ENCODE data around the gene SEC22B.
"Not testable (repeated sequence)": the region's sequence is repeated elsewhere in the genome, so short reads cannot be mapped to it uniquely, and the experiment has no call there.

Gene SEC22B

GRCh38 chr1:120176092-120176855 is at the start of gene SEC22B:
Gene SEC22B (minus strand): TSS chr1:120176520. CDS start chr1:120176381, 139 bp downstream.
- peak; percentile 93 for DNase-seq (ENCODE audit: low read depth)
- TF ChIP-seq, protein P1, sequence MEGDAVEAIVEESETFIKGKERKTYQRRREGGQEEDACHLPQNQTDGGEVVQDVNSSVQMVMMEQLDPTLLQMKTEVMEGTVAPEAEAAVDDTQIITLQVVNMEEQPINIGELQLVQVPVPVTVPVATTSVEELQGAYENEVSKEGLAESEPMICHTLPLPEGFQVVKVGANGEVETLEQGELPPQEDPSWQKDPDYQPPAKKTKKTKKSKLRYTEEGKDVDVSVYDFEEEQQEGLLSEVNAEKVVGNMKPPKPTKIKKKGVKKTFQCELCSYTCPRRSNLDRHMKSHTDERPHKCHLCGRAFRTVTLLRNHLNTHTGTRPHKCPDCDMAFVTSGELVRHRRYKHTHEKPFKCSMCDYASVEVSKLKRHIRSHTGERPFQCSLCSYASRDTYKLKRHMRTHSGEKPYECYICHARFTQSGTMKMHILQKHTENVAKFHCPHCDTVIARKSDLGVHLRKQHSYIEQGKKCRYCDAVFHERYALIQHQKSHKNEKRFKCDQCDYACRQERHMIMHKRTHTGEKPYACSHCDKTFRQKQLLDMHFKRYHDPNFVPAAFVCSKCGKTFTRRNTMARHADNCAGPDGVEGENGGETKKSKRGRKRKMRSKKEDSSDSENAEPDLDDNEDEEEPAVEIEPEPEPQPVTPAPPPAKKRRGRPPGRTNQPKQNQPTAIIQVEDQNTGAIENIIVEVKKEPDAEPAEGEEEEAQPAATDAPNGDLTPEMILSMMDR (IDR thresholded peaks at IDR 0.05; ENCODE audit: control insufficient read depth, extremely low read depth, insufficient read depth): no peak
- H3K4me3 ChIP-seq (ENCODE audit: low read depth, low read length): peak within 1 kb of the TSS; percentile 100

GRCh38 chr1:120217933-120218332 is 41.6 kb upstream of the SEC22B start:
- not testable (repeated sequence) for H3K4me3 ChIP-seq (ENCODE audit: low read depth, low read length); DNase-seq (ENCODE audit: low read depth)

DNA sequence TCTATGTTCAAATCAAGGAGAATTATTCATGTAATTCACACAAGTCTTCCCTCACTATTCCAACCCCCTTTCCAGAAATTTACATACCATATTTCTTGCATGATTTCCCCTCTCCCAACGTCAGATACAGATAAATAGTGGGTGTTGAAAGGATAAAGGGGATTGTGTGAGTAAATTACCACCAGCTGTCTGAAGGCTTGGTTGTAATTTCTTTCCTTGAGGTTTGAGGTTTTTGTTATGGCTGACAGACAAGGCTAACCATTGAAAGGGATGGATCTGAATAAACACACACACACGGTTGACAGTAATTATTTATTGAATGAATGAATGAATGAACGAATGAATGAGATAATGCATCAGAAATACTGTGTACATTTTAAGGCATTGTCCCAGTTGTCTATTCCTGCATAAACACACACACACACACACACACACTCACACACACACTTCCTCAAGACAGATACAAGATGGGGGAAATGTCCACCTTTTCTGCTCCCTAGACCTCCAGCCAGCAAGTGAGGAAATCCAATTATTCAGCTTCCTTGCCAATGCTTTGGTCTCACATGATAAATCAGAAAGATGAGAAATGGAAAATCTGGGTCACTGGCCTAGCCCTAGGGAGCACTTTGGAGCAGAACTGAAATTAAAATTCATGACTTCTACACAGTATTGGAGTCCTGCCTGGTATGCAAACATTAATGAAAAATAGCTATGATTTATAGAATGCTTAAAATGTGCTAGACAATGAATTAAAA is 41.0 kb upstream of the SEC22B start:
- H3K4me3 ChIP-seq (ENCODE audit: low read depth, low read length); DNase-seq (ENCODE audit: low read depth): not testable (repeated sequence)

DNA sequence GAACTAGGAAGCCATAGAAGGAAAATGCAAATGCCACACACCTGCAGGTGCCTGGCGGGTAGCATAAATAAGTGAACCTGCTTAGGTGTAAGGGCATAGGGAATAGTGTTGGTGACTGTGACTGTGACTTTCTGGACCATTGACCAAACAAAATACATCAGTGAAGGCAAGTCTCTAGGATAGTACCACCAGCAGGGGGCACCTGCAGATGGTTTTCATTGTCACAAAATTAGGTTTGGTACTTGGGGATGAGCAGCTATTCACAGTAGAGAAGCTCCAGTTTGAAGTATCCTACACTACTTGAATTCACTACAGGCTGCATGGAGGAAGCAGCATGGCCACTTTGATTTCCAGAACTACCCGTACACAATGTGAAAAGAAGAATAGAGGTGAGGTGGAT is 37.3 kb upstream of the SEC22B start:
- not testable (repeated sequence) for DNase-seq (ENCODE audit: low read depth); H3K4me3 ChIP-seq (ENCODE audit: low read depth, low read length)

- DNase-seq (ENCODE audit: low read depth); H3K4me3 ChIP-seq (ENCODE audit: low read depth, low read length): not testable (repeated sequence)
These were observed 34.4 kb upstream of the SEC22B start for GRCh38 chr1:120210754-120211153.

DNA sequence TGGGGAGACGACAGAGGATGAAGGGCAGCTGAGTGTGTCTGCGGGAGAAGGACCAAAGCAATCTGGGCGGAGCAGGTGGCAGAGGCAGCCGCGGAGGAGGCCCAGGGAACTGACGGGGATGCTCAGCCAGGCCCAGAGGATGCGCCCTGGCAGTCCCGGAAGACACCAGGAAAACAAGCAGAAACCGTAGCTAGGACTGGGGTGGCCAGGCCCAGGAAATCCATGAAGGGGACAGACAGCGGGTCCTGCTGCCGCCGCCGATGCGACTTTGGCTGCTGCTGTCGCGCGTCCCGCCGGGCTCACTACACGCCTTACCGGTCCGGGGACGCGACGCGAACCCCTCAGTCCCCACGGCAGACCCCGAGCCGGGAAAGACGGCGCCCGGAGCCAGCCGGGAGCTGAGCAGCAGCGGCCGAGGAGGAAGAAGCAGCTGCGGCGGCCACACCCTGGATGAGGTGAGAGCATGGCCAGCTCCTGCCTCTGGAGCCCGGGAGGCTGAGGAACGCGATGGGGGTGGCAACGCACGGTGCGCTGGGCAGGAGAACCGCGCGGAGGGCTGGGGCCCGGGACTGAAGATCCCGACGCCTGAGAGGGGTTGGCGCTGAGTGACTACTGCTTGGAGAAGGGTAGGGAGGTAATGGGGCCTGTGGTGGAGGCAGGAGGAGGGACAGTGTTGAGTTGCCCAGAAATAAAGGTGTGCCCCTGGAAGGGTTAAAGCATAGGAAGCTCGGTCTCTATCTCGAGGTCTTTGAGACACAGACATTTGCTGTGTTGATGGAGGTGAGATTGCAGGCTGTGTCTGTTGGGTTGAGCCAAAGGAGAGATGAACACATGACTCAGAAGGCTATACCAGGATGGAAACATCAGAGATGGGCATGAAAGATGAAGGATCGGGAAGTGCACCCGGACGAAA is 20.8 kb upstream of the SEC22B start:
- H3K4me3 ChIP-seq (ENCODE audit: low read depth, low read length); DNase-seq (ENCODE audit: low read depth): not testable (repeated sequence)

DNA sequence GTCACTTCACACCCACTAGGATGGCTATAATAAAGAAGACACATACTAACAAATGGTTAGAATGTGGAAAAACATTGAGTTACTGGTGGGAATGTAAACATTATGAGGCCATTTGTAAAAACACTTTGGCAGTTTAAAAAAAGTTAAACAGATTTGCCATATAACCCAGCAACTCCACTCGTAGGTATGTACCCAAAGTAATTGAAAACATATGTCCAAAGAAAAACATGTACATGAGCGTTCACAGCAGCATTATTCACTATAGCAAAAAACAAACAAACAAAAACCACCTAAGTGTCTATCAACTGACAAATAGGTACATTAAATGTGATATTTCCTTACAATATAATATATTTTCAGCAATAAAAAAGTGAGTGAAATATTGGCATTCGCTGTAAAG is 12.3 kb upstream of the SEC22B start:
- DNase-seq (ENCODE audit: low read depth); H3K4me3 ChIP-seq (ENCODE audit: low read depth, low read length): not testable (repeated sequence)

DNA sequence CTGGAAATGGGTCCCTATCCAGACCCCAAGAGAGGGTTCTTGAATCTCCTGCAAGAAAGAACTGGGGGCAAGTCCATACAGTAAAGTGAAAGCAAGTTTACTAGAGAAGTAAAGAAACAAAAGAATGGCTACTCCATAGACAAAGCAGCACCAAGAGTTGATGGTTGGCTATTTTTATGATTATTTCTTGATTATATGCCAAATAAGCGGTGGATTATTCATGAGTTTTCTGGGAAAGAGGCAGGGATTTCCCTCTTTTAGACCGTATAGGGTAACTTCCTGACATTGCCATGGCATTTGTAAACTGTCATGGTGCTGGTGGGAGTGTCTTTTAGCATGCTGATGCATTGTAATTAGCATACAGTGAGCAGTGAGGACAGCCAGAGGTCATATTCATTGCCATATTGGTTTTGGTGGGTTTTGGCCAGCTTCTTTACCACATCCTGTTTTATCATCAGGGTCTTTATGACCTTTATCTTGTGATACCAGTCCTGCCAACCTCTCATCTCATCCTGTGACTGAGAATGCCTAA is 5.9 kb upstream of the SEC22B start:
- not testable (repeated sequence) for H3K4me3 ChIP-seq (ENCODE audit: low read depth, low read length); DNase-seq (ENCODE audit: low read depth)

- DNase-seq (ENCODE audit: low read depth); H3K4me3 ChIP-seq (ENCODE audit: low read depth, low read length): not testable (repeated sequence)
These were observed 3.7 kb upstream of the SEC22B start for GRCh38 chr1:120179811-120180690.

GRCh38 chr1:120178799-120179756 is 2.8 kb upstream of the SEC22B start:
- H3K4me3 ChIP-seq (ENCODE audit: low read depth, low read length): no peak overlapping the region
- TF ChIP-seq, protein P1 (IDR thresholded peaks at IDR 0.05; ENCODE audit: control insufficient read depth, extremely low read depth, insufficient read depth): no peak
- no peak for DNase-seq (ENCODE audit: low read depth)

DNA sequence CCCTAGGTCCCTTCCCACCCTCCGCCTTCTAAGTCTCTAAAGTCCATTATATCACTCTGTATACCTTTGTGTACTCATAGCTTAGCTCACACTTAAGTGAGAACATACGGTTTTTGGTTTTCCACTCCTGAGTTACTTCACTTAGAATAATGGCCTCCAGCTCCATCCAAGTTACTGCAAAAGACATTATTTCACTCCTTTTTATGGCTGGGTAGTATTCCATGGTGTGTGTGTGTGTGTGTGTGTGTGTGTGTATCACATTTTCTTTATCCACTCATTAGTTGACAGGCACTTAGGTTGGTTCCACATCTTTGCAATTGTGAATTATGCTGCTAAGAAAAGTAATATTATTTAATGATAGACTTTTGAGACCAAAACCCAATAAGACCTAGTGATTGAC is 1.7 kb upstream of the SEC22B start:
- H3K4me3 ChIP-seq (ENCODE audit: low read depth, low read length); DNase-seq (ENCODE audit: low read depth): not testable (repeated sequence)

DNA sequence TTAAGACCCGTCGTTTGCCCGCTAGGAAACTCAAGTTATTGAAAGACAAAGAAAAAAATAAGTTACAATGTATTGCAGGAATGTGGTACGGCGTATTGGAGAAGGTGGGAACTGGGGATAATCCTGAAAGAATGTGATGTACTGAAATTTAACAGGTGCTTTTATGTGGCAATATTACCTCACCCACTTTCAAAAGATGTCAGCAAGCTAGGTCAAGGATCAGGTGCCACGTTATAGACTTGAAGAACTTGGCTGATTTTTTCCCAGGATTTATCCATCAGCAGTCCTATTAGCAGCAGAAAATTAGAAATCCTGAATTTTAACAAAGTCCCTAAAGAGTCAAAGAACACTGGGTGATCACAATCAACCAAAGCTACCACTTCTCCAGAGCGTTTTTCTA is 632 bp downstream of the SEC22B start:
- not testable (repeated sequence) for DNase-seq (ENCODE audit: low read depth)
- peak overlapping the region; percentile 100 for H3K4me3 ChIP-seq (ENCODE audit: low read depth, low read length)

DNA sequence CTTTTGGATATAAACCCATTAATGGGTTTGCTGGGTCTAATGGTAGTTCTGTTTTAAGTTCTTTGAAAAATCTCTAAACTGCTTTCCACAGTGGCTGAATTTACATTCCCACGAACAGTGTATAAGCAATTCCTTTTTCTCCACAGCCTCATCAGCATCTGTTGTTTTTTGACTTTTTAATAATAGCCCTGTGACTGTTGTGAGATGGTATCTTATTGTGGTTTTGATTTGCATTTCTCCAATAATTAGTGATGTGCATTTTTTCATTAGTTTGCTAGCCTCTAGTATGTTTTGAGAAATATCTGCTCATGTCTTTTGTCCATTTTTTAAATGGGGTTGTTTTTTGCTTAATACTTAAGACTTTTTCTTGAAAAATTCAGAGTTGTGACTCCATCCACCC is 11.6 kb downstream of the SEC22B start:
- not testable (repeated sequence) for DNase-seq (ENCODE audit: low read depth)

DNA sequence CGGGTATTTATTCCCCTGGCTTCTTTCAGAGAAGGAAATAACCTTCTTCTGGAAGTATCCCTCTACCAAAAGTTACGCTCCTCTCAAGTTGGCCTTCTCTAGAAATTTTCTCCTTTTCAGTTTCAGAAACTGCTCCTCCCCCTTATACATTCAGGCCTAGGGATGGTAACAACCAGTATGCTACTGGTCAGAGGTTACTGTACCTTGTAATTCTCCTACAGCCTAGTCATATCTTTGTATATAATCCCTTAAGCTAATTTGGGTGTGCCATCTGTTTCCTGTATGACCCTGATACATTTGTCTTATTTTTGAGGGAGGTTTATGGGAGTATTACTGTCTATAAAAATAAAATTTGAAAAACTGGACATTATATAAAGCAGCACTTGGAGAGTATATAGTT is 14.3 kb downstream of the SEC22B start:
- not testable (repeated sequence) for H3K4me3 ChIP-seq (ENCODE audit: low read depth, low read length); DNase-seq (ENCODE audit: low read depth)

More for the DNA sequence above, 11.6 kb downstream of the SEC22B start:
- H3K4me3 ChIP-seq (ENCODE audit: low read depth, low read length): not testable (repeated sequence)

Data from LNCaP clone FGC (cell line).